Ishikawa (cell line): ENCODE data around the gene DICER1.

Experiments
- CEBPB ChIP-seq: IDR thresholded peaks from 2 replicates; pipeline ENCODE4 v1.6.1; 2012
- CREB1 ChIP-seq: IDR thresholded peaks from 2 replicates; pipeline ENCODE4 v1.6.1; 2012; ENCODE audit warnings: low read depth
- EGR1 ChIP-seq: IDR thresholded peaks from 2 replicates; pipeline ENCODE4 v1.6.1; 2012
- EP300 ChIP-seq: IDR thresholded peaks from 2 replicates; pipeline ENCODE4 v1.6.1; 2012; ENCODE audit warnings: borderline replicate concordance
- MAX ChIP-seq: IDR thresholded peaks from 2 replicates; pipeline ENCODE4 v1.6.1; 2012
- REST ChIP-seq: IDR thresholded peaks from 2 replicates; pipeline ENCODE4 v1.6.1; 2012; ENCODE audit warnings: low read depth, mild to moderate bottlenecking
- TAF1 ChIP-seq: IDR thresholded peaks from 2 replicates; pipeline ENCODE4 v1.6.1; 2012; ENCODE audit warnings: low read depth, mild to moderate bottlenecking
- TCF12 ChIP-seq: IDR thresholded peaks from 2 replicates; pipeline ENCODE4 v1.6.1; 2012; ENCODE audit warnings: low read depth
- TEAD4 ChIP-seq: IDR thresholded peaks from 2 replicates; pipeline ENCODE4 v1.6.1; 2012
- YY1 ChIP-seq: IDR thresholded peaks from 2 replicates; pipeline ENCODE4 v1.6.1; 2012; ENCODE audit warnings: low read depth
- ZBTB7A ChIP-seq: IDR thresholded peaks from 2 replicates; pipeline ENCODE4 v1.6.1; 2012; ENCODE audit warnings: low read depth

DNA sequence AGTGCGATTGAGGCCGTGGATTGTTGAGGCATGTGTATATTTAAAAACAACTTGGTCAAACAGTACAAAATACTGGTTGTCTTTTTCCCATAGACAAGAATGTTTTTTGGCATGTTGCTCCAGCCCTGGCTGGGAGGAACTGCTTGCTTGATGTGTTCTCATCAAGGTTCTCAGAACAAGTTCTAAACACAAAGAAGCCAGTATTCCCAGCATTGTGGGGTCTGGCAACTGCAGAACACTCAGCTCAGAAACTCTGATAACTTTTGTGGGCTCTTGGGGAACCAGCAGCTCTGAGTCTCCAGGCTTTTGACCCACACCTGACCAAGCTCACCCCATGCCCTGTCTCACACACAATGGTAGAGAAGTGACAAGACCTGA, 27.1 kb upstream of the DICER1 start:
- TF ChIP-seq YY1 (no peak), ZBTB7A (no peak), TCF12 (no peak), MAX (no peak), CREB1 (no peak), EP300 (no peak), EGR1 (no peak), REST (no peak), TEAD4 (no peak), TAF1 (no peak), CEBPB (no peak)
